GM12891 (cell line): ENCODE data around the gene ETV4.

Experiments
- PAX5 ChIP-seq: IDR thresholded peaks from 2 replicates; pipeline ENCODE4 v1.6.1; 2011; ENCODE audit warnings: low read length, moderate library complexity, mild to moderate bottlenecking; ENCODE audit not compliant: insufficient read depth, severe bottlenecking
- POLR2A ChIP-seq: IDR thresholded peaks from 2 replicates; pipeline ENCODE4 v1.6.1; 2011; ENCODE audit warnings: low read depth, low read length, control low read depth
- POLR2AphosphoS5 ChIP-seq: IDR thresholded peaks from 2 replicates; pipeline ENCODE4 v1.6.1; 2011; ENCODE audit warnings: low read depth, low read length, control low read depth
- POU2F2 ChIP-seq: IDR thresholded peaks from 2 replicates; pipeline ENCODE4 v1.6.1; 2011; ENCODE audit warnings: low read depth, mild to moderate bottlenecking, control low read depth, low read length, moderate library complexity
- SPI1 ChIP-seq: IDR thresholded peaks from 2 replicates; pipeline ENCODE4 v1.6.1; 2011; ENCODE audit warnings: low read depth, low read length, control low read depth
- TAF1 ChIP-seq: IDR thresholded peaks from 2 replicates; pipeline ENCODE4 v1.6.1; 2011; ENCODE audit warnings: low read depth, low read length, control low read depth

DNA sequence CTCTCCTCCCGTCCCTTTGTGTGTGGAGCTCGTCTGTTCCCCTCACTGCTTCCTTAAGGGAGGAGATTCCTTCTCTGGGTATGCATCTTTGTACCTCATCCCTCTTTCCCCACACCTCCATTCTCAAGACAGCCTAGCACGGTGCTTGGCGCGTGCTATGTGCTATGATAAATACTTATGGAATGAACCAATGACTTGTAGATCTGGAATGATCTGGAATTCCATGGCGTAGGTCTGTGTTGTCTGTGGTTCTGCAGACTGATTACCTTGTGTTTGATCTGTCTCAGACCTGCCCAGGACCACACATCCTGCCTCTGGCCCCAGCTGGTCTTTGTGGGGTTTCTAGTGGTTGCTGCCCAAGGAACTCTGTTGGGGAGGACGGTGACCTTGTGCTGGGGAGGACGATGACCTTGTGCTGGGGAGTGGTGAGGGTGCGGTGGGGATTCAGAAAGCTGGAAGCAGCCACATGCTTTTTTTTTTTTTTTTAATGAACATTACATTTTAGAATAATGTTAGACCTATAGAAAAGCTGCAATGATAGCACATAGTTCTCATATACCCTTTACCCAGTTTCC is 33.5 kb upstream of the ETV4 start:
- TF ChIP-seq TAF1 (no peak), POLR2A (no peak), POLR2AphosphoS5 (no peak), PAX5 (no peak), POU2F2 (no peak), SPI1 (no peak)
